ENCODE measurements around the gene MITF. TPM values are rescaled to one million over a fixed set of nuclear protein-coding genes. Genes with fewer than 3 reads are reported as not detected.

MITF gene
- total and polyA plus RNA-seq, 2 donors (not counting 1 experiment from before 2014, with no cell fraction given): 0.10 TPM; not detected in 1

DNA sequence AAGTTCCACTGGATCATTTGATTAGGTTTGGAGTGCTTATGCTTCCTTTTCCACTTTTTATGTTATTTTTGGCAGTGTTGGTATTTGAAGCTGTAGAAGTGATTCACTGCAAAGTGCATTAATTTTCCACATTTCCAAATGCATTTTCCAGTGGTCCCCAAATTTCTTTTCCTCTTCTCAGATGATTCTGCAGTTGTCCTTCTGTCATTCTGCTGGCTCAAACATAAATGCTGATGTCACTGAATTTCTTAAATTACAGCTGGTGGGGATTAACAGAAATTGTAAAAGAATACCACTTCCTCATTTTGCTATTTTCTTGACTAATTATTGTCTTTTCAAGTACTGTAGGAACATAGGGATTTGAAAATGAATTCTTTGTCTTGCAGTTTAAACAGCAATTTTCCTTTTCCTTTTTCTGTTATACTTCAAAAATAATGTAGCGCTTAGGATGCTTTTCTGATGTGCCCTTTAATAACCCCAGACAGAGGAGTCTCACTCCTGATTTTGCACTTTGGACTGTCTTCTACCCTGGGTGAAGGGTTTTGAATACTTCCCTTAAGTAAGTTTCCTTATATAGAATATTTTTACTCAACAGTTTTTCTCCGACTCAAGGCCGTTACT, 25.0 kb downstream of the MITF start:
- no peaks in the 10 kb centered on the region for H4K20me1 ChIP-seq (ENCODE audit: control insufficient read depth, insufficient read depth, low read length, poor library complexity, severe bottlenecking)
- H3K36me3 ChIP-seq (replicated peaks in 1 of 2; ENCODE audit: control extremely low read depth in 1 of 2, control insufficient read depth in 1 of 2, extremely low read depth in 1 of 2, insufficient read depth in 2 of 2, low read length in 1 of 2): no peaks in the 10 kb centered on the region
- Mint-ChIP-seq H3K9me3 (ENCODE audit: insufficient read depth) (no peaks in the 10 kb centered on the region), H3K4me1 (no peaks in the 10 kb centered on the region), H3K27ac (no peak overlapping the region), H3K4me3 (no peak overlapping the region), H3K27me3 (no peaks in the 10 kb centered on the region)
- DNase-seq: no peak
- intact Hi-C loops (cut with micrococcal nuclease): no loop called here
- ChIA-PET CTCF (no interaction called here), POLR2A (no interaction called here)
- H2AFZ ChIP-seq (ENCODE audit: insufficient read depth, low read depth, low read length, poor library complexity, severe bottlenecking): no peak overlapping the region
- H3K4me2 ChIP-seq (replicated peaks; ENCODE audit: low read depth, low read length, poor library complexity, severe bottlenecking): no peak overlapping the region
- no peaks in the 10 kb centered on the region for H3K79me2 ChIP-seq (ENCODE audit: control insufficient read depth, insufficient read depth, low read length)
- H3K9me3 ChIP-seq (ENCODE audit: control extremely low read depth in 1 of 3, control insufficient read depth in 2 of 3, insufficient read depth in 1 of 3, low read length in 2 of 3): no peaks in the 10 kb centered on the region
- no peak overlapping the region for H3K27ac ChIP-seq (ENCODE audit: low read length in 2 of 2)
- H3K27me3 ChIP-seq (replicated peaks in 1 of 4; ENCODE audit: control extremely low read depth in 1 of 4, control insufficient read depth in 3 of 4, insufficient read depth in 4 of 4, low read length in 3 of 4): no peaks in the 10 kb centered on the region
- TF ChIP-seq, protein P1, sequence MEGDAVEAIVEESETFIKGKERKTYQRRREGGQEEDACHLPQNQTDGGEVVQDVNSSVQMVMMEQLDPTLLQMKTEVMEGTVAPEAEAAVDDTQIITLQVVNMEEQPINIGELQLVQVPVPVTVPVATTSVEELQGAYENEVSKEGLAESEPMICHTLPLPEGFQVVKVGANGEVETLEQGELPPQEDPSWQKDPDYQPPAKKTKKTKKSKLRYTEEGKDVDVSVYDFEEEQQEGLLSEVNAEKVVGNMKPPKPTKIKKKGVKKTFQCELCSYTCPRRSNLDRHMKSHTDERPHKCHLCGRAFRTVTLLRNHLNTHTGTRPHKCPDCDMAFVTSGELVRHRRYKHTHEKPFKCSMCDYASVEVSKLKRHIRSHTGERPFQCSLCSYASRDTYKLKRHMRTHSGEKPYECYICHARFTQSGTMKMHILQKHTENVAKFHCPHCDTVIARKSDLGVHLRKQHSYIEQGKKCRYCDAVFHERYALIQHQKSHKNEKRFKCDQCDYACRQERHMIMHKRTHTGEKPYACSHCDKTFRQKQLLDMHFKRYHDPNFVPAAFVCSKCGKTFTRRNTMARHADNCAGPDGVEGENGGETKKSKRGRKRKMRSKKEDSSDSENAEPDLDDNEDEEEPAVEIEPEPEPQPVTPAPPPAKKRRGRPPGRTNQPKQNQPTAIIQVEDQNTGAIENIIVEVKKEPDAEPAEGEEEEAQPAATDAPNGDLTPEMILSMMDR (IDR thresholded peaks at IDR 0.05): no peak
- no peak for TF ChIP-seq EZH2 (IDR thresholded peaks at IDR 0.05; ENCODE audit: borderline replicate concordance, insufficient read depth, low read depth, low read length, poor library complexity, severe bottlenecking)
- ATAC-seq (ENCODE audit: low read depth): no peak
- H3K9ac ChIP-seq (ENCODE audit: low read length): no peak overlapping the region
- WGBS (ENCODE audit: insufficient coverage): no CpG with 5 or more reads among the region's 3 CpGs
- no peaks in the 10 kb centered on the region for H3K4me1 ChIP-seq (ENCODE audit: control insufficient read depth in 2 of 2, insufficient read depth in 2 of 2, low read length in 2 of 2)
- no peak overlapping the region for H3K4me3 ChIP-seq (ENCODE audit: control extremely low read depth in 1 of 5, extremely low read depth in 1 of 5, insufficient read depth in 1 of 5, low read depth in 2 of 5, low read length in 4 of 5)

- Histone ChIP-seq H3K79me2 (ENCODE audit: control insufficient read depth, insufficient read depth, low read length) (no peaks in the 10 kb centered on the region), H3K4me3 (ENCODE audit: control extremely low read depth in 1 of 5, extremely low read depth in 1 of 5, insufficient read depth in 1 of 5, low read depth in 2 of 5, low read length in 4 of 5) (no peak overlapping the region), H3K4me1 (ENCODE audit: control insufficient read depth in 2 of 2, insufficient read depth in 2 of 2, low read length in 2 of 2) (no peaks in the 10 kb centered on the region), H3K27ac (ENCODE audit: low read length in 2 of 2) (no peak overlapping the region), H3K9ac (ENCODE audit: low read length) (no peak overlapping the region), H3K27me3 (replicated peaks in 1 of 4; ENCODE audit: control extremely low read depth in 1 of 4, control insufficient read depth in 3 of 4, insufficient read depth in 4 of 4, low read length in 3 of 4) (no peaks in the 10 kb centered on the region), H2AFZ (ENCODE audit: insufficient read depth, low read depth, low read length, poor library complexity, severe bottlenecking) (no peak overlapping the region), H3K36me3 (replicated peaks in 1 of 2; ENCODE audit: control extremely low read depth in 1 of 2, control insufficient read depth in 1 of 2, extremely low read depth in 1 of 2, insufficient read depth in 2 of 2, low read length in 1 of 2) (no peaks in the 10 kb centered on the region), H3K9me3 (ENCODE audit: control extremely low read depth in 1 of 3, control insufficient read depth in 2 of 3, insufficient read depth in 1 of 3, low read length in 2 of 3) (no peaks in the 10 kb centered on the region), H3K4me2 (replicated peaks; ENCODE audit: low read depth, low read length, poor library complexity, severe bottlenecking) (no peak overlapping the region), H4K20me1 (ENCODE audit: control insufficient read depth, insufficient read depth, low read length, poor library complexity, severe bottlenecking) (no peaks in the 10 kb centered on the region)
- ATAC-seq (ENCODE audit: low read depth) (no peak), DNase-seq (no peak)
- no peak for TF ChIP-seq EZH2 (IDR thresholded peaks at IDR 0.05; ENCODE audit: borderline replicate concordance, insufficient read depth, low read depth, low read length, poor library complexity, severe bottlenecking)
- TF ChIP-seq, protein P1 (IDR thresholded peaks at IDR 0.05): no peak
- ChIA-PET POLR2A (no interaction called here), CTCF (no interaction called here)
- Mint-ChIP-seq H3K9me3 (ENCODE audit: insufficient read depth) (no peaks in the 10 kb centered on the region), H3K27me3 (no peaks in the 10 kb centered on the region), H3K27ac (no peak overlapping the region), H3K4me1 (no peaks in the 10 kb centered on the region), H3K4me3 (no peak overlapping the region)
- WGBS (ENCODE audit: insufficient coverage): 82% methylated on average over 3 of the region's 3 CpGs
- intact Hi-C loops (cut with micrococcal nuclease): no loop called here
These were observed 25.6 kb downstream of the MITF start for GRCh38 chr3:69764861-69765260.
